Neuronal stem cell (in vitro differentiated cells): ENCODE results near the gene TEX29.

Experiments used
- DNase-seq: peaks from one replicate; pipeline ENCODE4 v3.0.0-alpha.2; 2013; ENCODE audit warnings: low spot score
- H2AFZ ChIP-seq: one replicate; pipeline ENCODE4 v1.6.1; 2013; ENCODE audit warnings: mild to moderate bottlenecking, low read length, inconsistent platforms
- H2AK5ac ChIP-seq: 2 replicates; pipeline ENCODE4 v1.6.1; 2013; ENCODE audit warnings: low read depth, mild to moderate bottlenecking, inconsistent platforms, low read length, moderate library complexity, mixed read lengths
- H2BK120ac ChIP-seq: 2 replicates; pipeline ENCODE4 v1.6.1; 2013; ENCODE audit warnings: low read depth, mild to moderate bottlenecking, inconsistent platforms, low read length, moderate library complexity, mixed read lengths
- H2BK12ac ChIP-seq: one replicate; pipeline ENCODE4 v1.6.1; 2013; ENCODE audit warnings: low read length, inconsistent platforms
- H2BK15ac ChIP-seq: 2 replicates; pipeline ENCODE4 v1.6.1; 2013; ENCODE audit warnings: mild to moderate bottlenecking, low read length, inconsistent platforms, mixed read lengths
- H2BK5ac ChIP-seq: one replicate; pipeline ENCODE4 v1.6.1; 2013; ENCODE audit warnings: inconsistent platforms, mild to moderate bottlenecking, low read length, moderate library complexity
- H3K14ac ChIP-seq: one replicate; pipeline ENCODE4 v1.6.1; 2013; ENCODE audit warnings: low read length, inconsistent platforms
- H3K18ac ChIP-seq: 2 replicates; pipeline ENCODE4 v1.6.1; 2013; ENCODE audit warnings: low read length, inconsistent platforms
- H3K23ac ChIP-seq: 2 replicates; pipeline ENCODE4 v1.6.1; 2013; ENCODE audit warnings: low read depth, mild to moderate bottlenecking, mixed read lengths, low read length, inconsistent platforms; ENCODE audit not compliant: poor library complexity
- H3K27ac ChIP-seq: replicated peaks from 3 replicates; pipeline ENCODE4 v1.5.1; 2013; ENCODE audit warnings: low read length, inconsistent platforms
- H3K27me3 ChIP-seq, 3 experiments: 2 replicates each; pipeline ENCODE4 v1.6.1; 2013; ENCODE audit warnings: low read length in 3 of 3, mild to moderate bottlenecking in 2 of 3, inconsistent platforms in 1 of 3, low read depth in 1 of 3, mixed read lengths in 1 of 3, moderate library complexity in 1 of 3; ENCODE audit not compliant: control insufficient read depth in 3 of 3, insufficient read depth in 3 of 3
- H3K36me3 ChIP-seq, 2 donors: replicated peaks in 1 of 2; 2 replicates each; pipeline ENCODE4 v1.6.1; 2013; ENCODE audit warnings: low read length in 2 of 2; ENCODE audit not compliant: control insufficient read depth in 2 of 2, insufficient read depth in 2 of 2
- H3K4ac ChIP-seq: 2 replicates; pipeline ENCODE4 v1.6.1; 2013; ENCODE audit warnings: inconsistent platforms, mild to moderate bottlenecking, low read length, moderate library complexity
- H3K4me1 ChIP-seq, 2 donors: 1 replicate in 1 of 2; 2 replicates in 1 of 2; pipeline ENCODE4 v1.6.1; 2013; ENCODE audit warnings: low read length in 2 of 2, low read depth in 1 of 2; ENCODE audit not compliant: control insufficient read depth in 2 of 2, insufficient read depth in 1 of 2
- H3K4me2 ChIP-seq: one replicate; pipeline ENCODE4 v1.6.1; 2013; ENCODE audit warnings: mild to moderate bottlenecking, low read length, inconsistent platforms; ENCODE audit not compliant: insufficient read depth, poor library complexity, severe bottlenecking
- H3K4me3 ChIP-seq, 2 donors: 2 replicates each; pipeline ENCODE4 v1.5.1; 2013; ENCODE audit warnings: low read length in 2 of 2, mild to moderate bottlenecking in 2 of 2, inconsistent platforms in 1 of 2, moderate library complexity in 1 of 2
- H3K79me1 ChIP-seq: one replicate; pipeline ENCODE4 v1.6.1; 2013; ENCODE audit warnings: low read depth, mild to moderate bottlenecking, inconsistent platforms, low read length, moderate library complexity
- H3K9ac ChIP-seq: one replicate; pipeline ENCODE4 v1.6.1; 2013; ENCODE audit warnings: mild to moderate bottlenecking, low read depth, low read length, inconsistent platforms; ENCODE audit not compliant: poor library complexity
- H3K9me3 ChIP-seq, 2 donors: replicated peaks in 1 of 2; 2 replicates each; pipeline versions ENCODE3 to v1.6.1; 2013; ENCODE audit warnings: low read length in 2 of 2, mild to moderate bottlenecking in 2 of 2, inconsistent platforms in 1 of 2, low read depth in 1 of 2, mixed read lengths in 1 of 2, moderate library complexity in 1 of 2; ENCODE audit not compliant: control insufficient read depth in 2 of 2, insufficient read depth in 1 of 2
- H4K8ac ChIP-seq: one replicate; pipeline ENCODE4 v1.6.1; 2013; ENCODE audit warnings: low read depth, mild to moderate bottlenecking, inconsistent platforms, low read length, moderate library complexity
- H4K91ac ChIP-seq: one replicate; pipeline ENCODE4 v1.6.1; 2013; ENCODE audit warnings: low read length, low read depth, mild to moderate bottlenecking, inconsistent platforms; ENCODE audit not compliant: poor library complexity
- WGBS, 2 donors: extraction: QIAGEN DNeasy Blood & Tissue Kit; methylation state at CpG; one replicate each; pipeline ENCODE4 v1.1.7; 2013; ENCODE audit warnings: missing lambda C conversion rate in 2 of 2, mixed read lengths in 1 of 2; ENCODE audit not compliant: insufficient read length in 2 of 2, insufficient replicate concordance in 1 of 2; ENCODE audit errors: extremely low coverage in 2 of 2; 5-methylcytosine and 5-hydroxymethylcytosine counted together

Gene TEX29

DNA sequence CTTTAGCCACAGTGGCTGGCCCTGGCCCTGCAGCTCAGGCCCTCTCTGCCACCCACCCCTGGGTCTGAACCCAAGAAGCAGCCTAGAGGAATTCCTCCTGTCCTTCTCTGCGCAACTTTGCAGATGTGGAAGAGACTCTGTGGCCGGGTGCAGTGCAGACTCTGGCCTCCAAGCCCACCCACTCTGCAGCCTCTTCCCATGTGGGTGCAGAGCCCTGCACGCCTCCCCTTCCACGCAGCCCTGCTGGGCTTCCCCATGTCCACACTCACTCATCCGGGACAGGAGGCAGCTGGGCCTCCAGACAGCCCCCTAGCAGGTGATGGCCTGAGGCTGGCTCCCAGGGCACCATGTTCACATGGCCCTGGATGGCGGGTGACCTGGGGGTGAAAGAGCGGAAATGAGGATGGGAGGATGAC, 2.5 kb downstream of the TEX29 start:
- no peaks in the 10 kb centered on the region for H3K27me3 ChIP-seq
- no peak overlapping the region for H3K27ac ChIP-seq
- H2BK5ac ChIP-seq = peak overlapping the region; percentile 75
- peak overlapping the region; percentile 82 for H3K14ac ChIP-seq
- H2BK15ac ChIP-seq = peak overlapping the region; percentile 43
- no peak overlapping the region for H2AFZ ChIP-seq
- peak overlapping the region; percentile 10 for H3K23ac ChIP-seq
- H2AK5ac ChIP-seq = peak overlapping the region; percentile 63
- no peak overlapping the region for H3K4me2 ChIP-seq
- peak overlapping the region; percentile 70 for H3K9ac ChIP-seq
- no peak overlapping the region for H4K91ac ChIP-seq
- WGBS, 2 donors = no CpG with 5 or more reads among the region's 7 CpGs
- no peak overlapping the region for H3K4me3 ChIP-seq
- H3K4me1 ChIP-seq = peaks cover 0 to 4% of the 10 kb centered on the region in 2 donors
- DNase-seq = no peak
- H3K79me1 ChIP-seq = peaks cover 5% of the 10 kb centered on the region
- H3K36me3 ChIP-seq = no peaks in the 10 kb centered on the region
- no peak overlapping the region for H2BK120ac ChIP-seq
- H3K4ac ChIP-seq = no peak overlapping the region
- H3K9me3 ChIP-seq = no peaks in the 10 kb centered on the region
- peak overlapping the region; percentile 41 for H2BK12ac ChIP-seq
- no peak overlapping the region for H4K8ac ChIP-seq
- H3K18ac ChIP-seq = peak overlapping the region; percentile 76

DNA sequence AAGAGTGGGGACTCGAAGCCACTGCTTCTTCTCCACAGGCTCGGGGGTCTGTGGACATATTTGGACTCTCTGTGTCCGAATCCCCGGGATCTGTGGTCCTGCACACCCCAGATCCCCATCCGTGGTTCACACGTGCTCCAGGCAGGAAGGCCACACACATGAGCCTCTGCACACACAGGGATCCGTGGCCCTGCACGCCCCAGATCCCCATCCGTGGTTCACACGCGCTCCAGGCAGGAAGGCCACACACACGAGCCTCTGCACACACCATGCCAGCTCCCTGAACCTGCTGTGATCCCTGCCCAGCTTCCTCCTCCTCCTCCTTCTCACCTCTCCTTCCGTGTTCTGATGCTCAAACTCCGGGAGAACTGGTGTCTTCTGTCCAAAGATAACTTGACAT, 3.1 kb downstream of the TEX29 start:
- DNase-seq = no peak
- H2BK5ac ChIP-seq = no peak overlapping the region
- no peak overlapping the region for H3K4me3 ChIP-seq
- no CpG with 5 or more reads among the region's 14 CpGs for WGBS, 2 donors
- no peak overlapping the region for H4K91ac ChIP-seq
- peak overlapping the region; percentile 10 for H3K23ac ChIP-seq
- no peak overlapping the region for H3K4ac ChIP-seq
- no peak overlapping the region for H3K14ac ChIP-seq
- H3K36me3 ChIP-seq = no peaks in the 10 kb centered on the region
- no peak overlapping the region for H3K4me2 ChIP-seq
- no peak overlapping the region for H3K27ac ChIP-seq
- no peak overlapping the region for H2AFZ ChIP-seq
- H3K79me1 ChIP-seq = peaks cover 5% of the 10 kb centered on the region
- H2BK12ac ChIP-seq = no peak overlapping the region
- H3K4me1 ChIP-seq = peaks cover 0 to 4% of the 10 kb centered on the region in 2 donors
- H3K18ac ChIP-seq = peak overlapping the region; percentile 46
- no peaks in the 10 kb centered on the region for H3K27me3 ChIP-seq
- no peak overlapping the region for H3K9ac ChIP-seq
- H2BK15ac ChIP-seq = no peak overlapping the region
- no peak overlapping the region for H2AK5ac ChIP-seq
- no peaks in the 10 kb centered on the region for H3K9me3 ChIP-seq
- H2BK120ac ChIP-seq = no peak overlapping the region
- no peak overlapping the region for H4K8ac ChIP-seq

GRCh38 chr13:111323950-111324651, 3.7 kb downstream of the TEX29 start:
- H3K14ac ChIP-seq = no peak overlapping the region
- no peak for DNase-seq

GRCh38 chr13:111324736-111325135, 4.3 kb downstream of the TEX29 start:
- no peaks in the 10 kb centered on the region for H3K36me3 ChIP-seq
- no CpG with 5 or more reads among the region's 14 CpGs for WGBS, 2 donors

More at GRCh38 chr13:111323950-111324651, 3.7 kb downstream of the TEX29 start:
- H2BK120ac ChIP-seq = no peak overlapping the region
- no peaks in the 10 kb centered on the region for H3K27me3 ChIP-seq
- H3K4me1 ChIP-seq = peaks cover 0 to 4% of the 10 kb centered on the region in 2 donors
- no peak overlapping the region for H4K8ac ChIP-seq
- no peak overlapping the region for H2BK5ac ChIP-seq
- peak overlapping the region; percentile 54 for H3K18ac ChIP-seq
- no peak overlapping the region for H3K4me3 ChIP-seq
- no peak overlapping the region for H3K27ac ChIP-seq
- no peak overlapping the region for H3K9ac ChIP-seq
- H3K23ac ChIP-seq = no peak overlapping the region
- H3K9me3 ChIP-seq = no peaks in the 10 kb centered on the region
- H2AK5ac ChIP-seq = no peak overlapping the region
- H3K79me1 ChIP-seq = peaks cover 5% of the 10 kb centered on the region
- H2BK12ac ChIP-seq = no peak overlapping the region
- H3K4me2 ChIP-seq = no peak overlapping the region
- H2BK15ac ChIP-seq = no peak overlapping the region
- no peak overlapping the region for H2AFZ ChIP-seq
- no CpG with 5 or more reads among the region's 17 CpGs for WGBS, 2 donors
- H3K36me3 ChIP-seq = no peaks in the 10 kb centered on the region
- no peak overlapping the region for H4K91ac ChIP-seq
- no peak overlapping the region for H3K4ac ChIP-seq

More at GRCh38 chr13:111324736-111325135, 4.3 kb downstream of the TEX29 start:
- H3K4ac ChIP-seq = no peak overlapping the region
- peak overlapping the region; percentile 84 for H2AK5ac ChIP-seq
- H3K14ac ChIP-seq = no peak overlapping the region
- H4K8ac ChIP-seq = no peak overlapping the region
- H2BK120ac ChIP-seq = no peak overlapping the region
- H3K4me3 ChIP-seq = no peak overlapping the region
- H3K27me3 ChIP-seq = no peaks in the 10 kb centered on the region
- no peak overlapping the region for H3K23ac ChIP-seq
- no peak overlapping the region for H4K91ac ChIP-seq
- no peak overlapping the region for H2AFZ ChIP-seq
- H3K18ac ChIP-seq = peak overlapping the region; percentile 53
- H2BK12ac ChIP-seq = no peak overlapping the region
- H3K79me1 ChIP-seq = peaks cover 3% of the 10 kb centered on the region
- peak overlapping the region; percentile 27 for H2BK15ac ChIP-seq
- peaks cover 0 to 2% of the 10 kb centered on the region in 2 donors for H3K9me3 ChIP-seq
- H3K27ac ChIP-seq = no peak overlapping the region
- peak overlapping the region; percentile 75 for H2BK5ac ChIP-seq
- H3K4me1 ChIP-seq = peaks cover 0 to 4% of the 10 kb centered on the region in 2 donors
- no peak overlapping the region for H3K4me2 ChIP-seq
- DNase-seq = no peak
- H3K9ac ChIP-seq = no peak overlapping the region
